Loucy (cell line): ENCODE results near the gene CREBRF.
"Not testable (repeated sequence)": the region's sequence is repeated elsewhere in the genome, so short reads cannot be mapped to it uniquely, and the experiment has no call there.

Experiments
- H2AFZ ChIP-seq: fragments of 200-600 bp; sonication (generic); 2 replicates; pipeline ENCODE4 v1.6.0; 2016; ENCODE audit warnings: antibody characterized with exemption, mild to moderate bottlenecking, low read length, moderate library complexity
- H3F3A ChIP-seq: fragments of 200-600 bp; 2 replicates; pipeline ENCODE4 v1.6.0; 2016; ENCODE audit warnings: antibody characterized with exemption, low read depth, mild to moderate bottlenecking
- H3K27me3 ChIP-seq: fragments of 200-600 bp; sonication (generic); 2 replicates; pipeline ENCODE4 v1.6.1; 2014; ENCODE audit warnings: low read length, mild to moderate bottlenecking; ENCODE audit not compliant: insufficient read depth, poor library complexity, severe bottlenecking
- H3K36me3 ChIP-seq: fragments of 200-600 bp; sonication (generic); 2 replicates; pipeline ENCODE4 v1.6.1; 2016; ENCODE audit warnings: low read length; ENCODE audit not compliant: insufficient read depth
- H3K4me1 ChIP-seq: fragments of 200-600 bp; sonication (generic); 2 replicates; pipeline ENCODE4 v1.5.1; 2014; ENCODE audit warnings: low read length, mild to moderate bottlenecking; ENCODE audit not compliant: insufficient read depth, poor library complexity, severe bottlenecking
- H3K4me2 ChIP-seq: fragments of 200-600 bp; sonication (generic); 2 replicates; pipeline ENCODE4 v1.6.0; 2014; ENCODE audit warnings: antibody characterized with exemption, low read length, low read depth, mild to moderate bottlenecking; ENCODE audit not compliant: poor library complexity, severe bottlenecking
- H3K4me3 ChIP-seq: fragments of 200-600 bp; sonication (generic); 2 replicates; pipeline ENCODE4 v1.5.1; 2014; ENCODE audit warnings: low read length, mild to moderate bottlenecking, mixed read lengths; ENCODE audit not compliant: poor library complexity, severe bottlenecking
- H3K79me2 ChIP-seq: fragments of 200-600 bp; sonication (generic); 2 replicates; pipeline ENCODE4 v1.6.1; 2014; ENCODE audit warnings: low read length; ENCODE audit not compliant: insufficient read depth
- H3K9ac ChIP-seq: fragments of 200-600 bp; sonication (generic); 2 replicates; pipeline ENCODE4 v1.6.0; 2014; ENCODE audit warnings: mild to moderate bottlenecking, low read depth, low read length, moderate library complexity; ENCODE audit not compliant: poor library complexity, severe bottlenecking
- H3K9me2 ChIP-seq: fragments of 200-600 bp; sonication (generic); replicated peaks from 2 replicates; pipeline ENCODE4 v1.6.1; 2016; ENCODE audit warnings: low read depth, low read length, mixed read lengths
- H3K9me3 ChIP-seq: fragments of 200-600 bp; sonication (generic); 2 replicates; pipeline ENCODE4 v1.6.1; 2014; ENCODE audit warnings: mild to moderate bottlenecking, antibody characterized with exemption, low read length, low read depth; ENCODE audit not compliant: insufficient read depth
- H4K20me1 ChIP-seq: fragments of 200-600 bp; sonication (generic); 2 replicates; pipeline ENCODE4 v1.6.0; 2014; ENCODE audit warnings: antibody characterized with exemption, low read length, mild to moderate bottlenecking; ENCODE audit not compliant: insufficient read depth, poor library complexity, severe bottlenecking
- EZH2phosphoT487 ChIP-seq: fragments of 200-600 bp; IDR thresholded peaks from 2 replicates; pipeline ENCODE4 v1.6.1; 2018; ENCODE audit warnings: antibody characterized with exemption, mild to moderate bottlenecking, moderate library complexity, borderline replicate concordance
- TF ChIP-seq, protein P1 (sequence below): fragments of 200-600 bp; sonication (generic); conservative IDR thresholded peaks from 2 replicates; pipeline ENCODE4 v1.5.1; 2014; ENCODE audit warnings: mild to moderate bottlenecking, antibody characterized with exemption, low read length

Gene CREBRF

DNA sequence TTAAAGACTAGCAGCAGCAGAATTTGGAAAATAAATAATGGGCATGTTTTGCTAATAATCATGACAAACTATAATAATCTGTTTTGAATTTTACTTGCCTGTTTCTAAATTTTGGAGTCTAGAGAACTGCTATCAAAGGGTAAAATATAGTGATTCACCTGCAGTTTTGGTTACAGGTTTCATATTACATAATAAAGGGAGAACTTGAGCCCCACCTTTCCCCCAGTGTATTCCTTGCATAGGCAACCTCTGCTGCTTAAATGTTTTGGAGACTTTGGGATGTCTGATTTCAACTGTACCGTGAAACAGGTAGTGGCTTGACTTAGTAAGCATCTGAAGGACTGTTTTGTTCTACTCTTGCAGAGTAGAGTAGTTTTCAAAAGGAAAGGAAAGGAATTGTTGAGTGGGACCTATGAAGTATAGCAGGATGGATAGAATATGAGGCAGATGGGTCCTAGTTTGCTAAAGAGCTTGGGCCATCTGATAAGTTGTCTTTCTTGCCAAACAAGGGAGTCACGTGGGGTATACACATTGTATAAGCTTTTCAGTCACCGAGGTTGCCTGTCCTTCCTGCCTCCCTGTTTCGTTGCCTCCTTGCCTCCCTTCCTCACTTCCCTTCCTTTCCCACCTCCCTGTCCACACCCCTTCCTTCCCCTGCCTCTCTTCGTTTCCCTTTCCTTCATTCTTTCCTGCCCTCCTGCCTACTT, 19.1 kb downstream of the CREBRF start:
- H3K9me3 ChIP-seq = no peaks in the 10 kb centered on the region

DNA sequence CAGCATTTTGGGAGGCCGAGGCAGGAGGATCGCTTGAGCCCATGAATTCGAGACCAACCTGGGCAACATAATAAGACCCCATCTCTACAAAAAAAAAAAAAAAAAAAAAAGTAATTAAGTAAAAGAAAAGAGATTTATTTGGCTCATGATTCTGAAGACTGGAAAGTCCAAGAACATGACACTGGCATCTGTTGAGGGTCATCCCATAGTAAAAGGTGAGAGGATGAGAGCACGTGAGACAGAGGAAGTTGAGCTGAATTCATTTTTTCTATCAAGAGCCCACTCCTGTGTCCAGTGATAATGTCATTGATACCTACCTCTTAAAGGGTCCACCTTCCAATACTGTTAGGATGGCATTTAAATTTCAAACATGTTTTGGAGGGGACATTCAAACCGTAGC, 19.8 kb downstream of the CREBRF start:
- Histone ChIP-seq H3K36me3 (no peaks in the 10 kb centered on the region), H3K9me2 (no peaks in the 10 kb centered on the region), H3K9me3 (no peaks in the 10 kb centered on the region), H3K4me3 (no peak overlapping the region), H3K79me2 (no peaks in the 10 kb centered on the region), H4K20me1 (no peaks in the 10 kb centered on the region), H3K27me3 (no peaks in the 10 kb centered on the region), H3K4me1 (no peaks in the 10 kb centered on the region), H3K9ac (no peak overlapping the region), H3K4me2 (no peak overlapping the region), H2AFZ (no peak overlapping the region), H3F3A (no peaks in the 10 kb centered on the region)
- TF ChIP-seq, protein P1, sequence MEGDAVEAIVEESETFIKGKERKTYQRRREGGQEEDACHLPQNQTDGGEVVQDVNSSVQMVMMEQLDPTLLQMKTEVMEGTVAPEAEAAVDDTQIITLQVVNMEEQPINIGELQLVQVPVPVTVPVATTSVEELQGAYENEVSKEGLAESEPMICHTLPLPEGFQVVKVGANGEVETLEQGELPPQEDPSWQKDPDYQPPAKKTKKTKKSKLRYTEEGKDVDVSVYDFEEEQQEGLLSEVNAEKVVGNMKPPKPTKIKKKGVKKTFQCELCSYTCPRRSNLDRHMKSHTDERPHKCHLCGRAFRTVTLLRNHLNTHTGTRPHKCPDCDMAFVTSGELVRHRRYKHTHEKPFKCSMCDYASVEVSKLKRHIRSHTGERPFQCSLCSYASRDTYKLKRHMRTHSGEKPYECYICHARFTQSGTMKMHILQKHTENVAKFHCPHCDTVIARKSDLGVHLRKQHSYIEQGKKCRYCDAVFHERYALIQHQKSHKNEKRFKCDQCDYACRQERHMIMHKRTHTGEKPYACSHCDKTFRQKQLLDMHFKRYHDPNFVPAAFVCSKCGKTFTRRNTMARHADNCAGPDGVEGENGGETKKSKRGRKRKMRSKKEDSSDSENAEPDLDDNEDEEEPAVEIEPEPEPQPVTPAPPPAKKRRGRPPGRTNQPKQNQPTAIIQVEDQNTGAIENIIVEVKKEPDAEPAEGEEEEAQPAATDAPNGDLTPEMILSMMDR = no peak
- TF ChIP-seq EZH2phosphoT487 = no peak

More for the DNA sequence above, 19.1 kb downstream of the CREBRF start:
- Histone ChIP-seq H3K4me1 (no peaks in the 10 kb centered on the region), H3K27me3 (no peaks in the 10 kb centered on the region), H3K4me2 (no peak overlapping the region), H3K9ac (no peak overlapping the region), H2AFZ (no peak overlapping the region), H3K79me2 (no peaks in the 10 kb centered on the region), H3K4me3 (no peak overlapping the region), H3K9me2 (no peaks in the 10 kb centered on the region), H4K20me1 (no peaks in the 10 kb centered on the region), H3K36me3 (no peaks in the 10 kb centered on the region), H3F3A (no peaks in the 10 kb centered on the region)
- TF ChIP-seq, protein P1 = no peak
- TF ChIP-seq EZH2phosphoT487 = no peak

DNA sequence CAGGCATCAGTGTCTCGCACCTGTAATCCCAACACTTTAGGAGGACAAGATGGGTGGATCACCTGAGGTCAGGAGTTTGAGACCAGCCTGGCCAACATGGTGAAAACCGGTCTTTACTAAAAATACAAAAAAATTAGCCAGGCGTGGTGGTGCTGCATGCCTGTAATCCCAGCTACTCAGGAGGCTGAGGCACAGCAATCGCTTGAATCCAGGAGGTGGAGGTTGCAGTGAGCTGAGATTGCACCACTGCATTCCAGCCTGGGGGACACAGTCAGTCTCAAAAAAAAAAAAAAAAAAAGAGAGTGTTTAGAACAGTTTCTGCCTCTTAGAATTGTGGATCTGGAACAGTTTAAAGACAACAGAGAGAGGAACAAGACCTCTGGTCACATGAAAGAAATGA, 20.3 kb downstream of the CREBRF start:
- not testable (repeated sequence) for H3K9ac ChIP-seq, H3K9me2 ChIP-seq, H3K79me2 ChIP-seq, H3K36me3 ChIP-seq, H3K27me3 ChIP-seq, H3K9me3 ChIP-seq, H3K4me2 ChIP-seq, H3F3A ChIP-seq, H3K4me3 ChIP-seq, H4K20me1 ChIP-seq, H2AFZ ChIP-seq, H3K4me1 ChIP-seq

DNA sequence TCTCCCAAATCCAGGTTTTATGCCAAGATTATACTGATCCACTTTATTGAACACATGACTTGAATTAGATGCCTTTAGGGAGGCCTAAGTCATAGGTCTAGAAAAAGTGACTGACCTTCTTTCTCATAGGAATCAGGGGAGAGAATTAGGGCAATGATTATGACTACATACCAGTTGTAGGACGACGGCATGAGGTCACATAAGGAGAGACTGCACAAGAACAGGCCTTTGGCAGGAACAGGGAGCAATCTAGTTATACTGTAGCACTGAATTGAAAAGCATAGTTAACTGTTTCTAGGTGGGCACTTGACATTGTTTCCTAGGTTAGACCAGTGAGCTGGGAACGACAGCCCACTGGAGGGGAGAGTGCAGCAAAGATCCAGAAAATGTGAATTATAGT, 22.7 kb downstream of the CREBRF start:
- Histone ChIP-seq H3K9me2 (no peaks in the 10 kb centered on the region), H3K9ac (no peak overlapping the region), H3F3A (no peaks in the 10 kb centered on the region), H3K9me3 (no peaks in the 10 kb centered on the region), H2AFZ (no peak overlapping the region), H3K27me3 (no peaks in the 10 kb centered on the region), H3K36me3 (no peaks in the 10 kb centered on the region), H4K20me1 (no peaks in the 10 kb centered on the region), H3K4me2 (no peak overlapping the region), H3K4me1 (no peaks in the 10 kb centered on the region), H3K79me2 (no peaks in the 10 kb centered on the region), H3K4me3 (no peak overlapping the region)
- TF ChIP-seq, protein P1 = no peak
- TF ChIP-seq EZH2phosphoT487 = no peak
